Measurements from ENCODE around the gene DCPS.
"Not testable (repeated sequence)": the region's sequence is repeated elsewhere in the genome, so short reads cannot be mapped to it uniquely, and the experiment has no call there.

The DCPS gene

DNA sequence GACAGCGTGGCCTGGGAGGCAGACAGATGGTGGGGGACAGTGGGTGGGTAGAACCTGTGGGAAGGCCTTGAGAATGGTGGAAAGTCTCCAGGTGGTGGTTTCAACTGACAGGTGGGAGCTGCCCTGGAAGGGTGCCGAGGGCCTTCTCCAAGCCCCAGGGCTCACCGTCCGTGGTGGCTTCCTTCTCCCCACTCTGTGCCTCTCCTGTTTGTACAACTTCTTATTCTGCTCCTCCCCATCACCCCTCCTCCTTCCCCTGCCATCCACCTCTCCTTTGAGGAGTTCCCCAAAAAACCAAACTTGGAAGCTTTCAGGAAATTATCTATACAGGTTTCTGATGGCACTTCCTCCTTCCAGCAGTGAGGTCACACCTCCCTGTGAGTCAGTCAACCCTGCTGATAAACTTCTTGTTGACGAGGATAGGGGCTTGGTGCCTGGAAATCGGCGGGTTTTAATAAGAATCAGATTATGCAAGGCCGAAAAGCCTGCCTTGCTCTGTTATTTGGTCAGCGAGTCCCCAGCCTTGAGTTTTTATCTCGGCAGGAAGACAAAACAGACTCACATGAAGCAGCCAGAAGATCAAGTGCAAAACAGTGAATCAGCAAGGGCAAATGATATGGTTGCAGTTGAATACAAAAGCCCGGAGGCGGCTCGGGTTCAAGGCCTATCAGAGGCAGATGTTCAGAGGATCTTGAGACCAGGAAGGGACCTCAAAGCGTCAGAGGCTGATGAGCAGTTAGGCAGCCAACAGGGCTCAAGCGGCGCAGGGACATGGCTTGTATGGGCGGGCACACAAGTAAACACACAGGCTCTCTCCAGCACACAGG lies 42.1 kb downstream of the DCPS start:
- no peak for TF ChIP-seq CTCF (IDR thresholded peaks at IDR 0.05; ENCODE audit: extremely low read depth, missing control alignments)
- DNase-seq (ENCODE audit: low spot score): no peak

DNA sequence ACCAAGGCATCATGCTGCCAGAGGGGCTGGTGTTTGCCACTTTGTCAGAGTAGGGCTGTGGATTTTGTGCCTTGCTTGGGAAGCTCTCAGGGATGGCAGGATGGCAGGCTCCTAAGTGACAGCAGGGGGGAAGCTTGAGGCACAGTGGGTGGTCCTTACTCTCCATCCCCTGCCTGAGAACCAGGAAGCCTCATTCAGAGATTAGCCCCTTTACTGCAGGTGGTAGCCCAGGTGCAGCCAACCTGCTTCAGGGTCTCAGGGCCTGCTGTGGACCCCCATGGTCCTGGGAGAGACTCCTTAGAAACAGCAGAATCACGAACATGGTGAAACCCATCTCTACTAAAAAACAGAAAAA lies 42.7 kb downstream of the DCPS start:
- TF ChIP-seq CTCF (IDR thresholded peaks at IDR 0.05; ENCODE audit: extremely low read depth, missing control alignments): no peak
- DNase-seq (ENCODE audit: low spot score): no peak

DNA sequence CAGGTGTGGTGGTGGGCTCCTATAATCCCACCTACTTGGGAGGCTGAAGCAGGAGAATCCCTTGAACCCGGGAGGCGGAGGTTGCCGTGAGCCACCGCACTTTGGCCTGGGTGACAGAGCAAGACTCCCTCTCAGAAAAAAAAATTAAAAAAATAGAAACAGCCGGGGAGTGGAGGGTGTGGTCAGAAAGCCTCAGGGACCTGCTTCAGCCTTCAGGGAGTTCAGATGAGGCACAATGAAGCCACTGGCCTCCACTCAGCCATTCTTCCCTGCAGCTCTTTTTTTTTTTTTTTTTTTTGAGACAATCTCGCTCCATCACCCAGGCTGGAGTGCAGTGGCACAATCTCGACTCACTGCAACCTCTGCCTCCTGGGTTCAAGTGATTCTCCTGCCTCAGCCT lies 43.1 kb downstream of the DCPS start:
- DNase-seq (ENCODE audit: low spot score): not testable (repeated sequence)

DNA sequence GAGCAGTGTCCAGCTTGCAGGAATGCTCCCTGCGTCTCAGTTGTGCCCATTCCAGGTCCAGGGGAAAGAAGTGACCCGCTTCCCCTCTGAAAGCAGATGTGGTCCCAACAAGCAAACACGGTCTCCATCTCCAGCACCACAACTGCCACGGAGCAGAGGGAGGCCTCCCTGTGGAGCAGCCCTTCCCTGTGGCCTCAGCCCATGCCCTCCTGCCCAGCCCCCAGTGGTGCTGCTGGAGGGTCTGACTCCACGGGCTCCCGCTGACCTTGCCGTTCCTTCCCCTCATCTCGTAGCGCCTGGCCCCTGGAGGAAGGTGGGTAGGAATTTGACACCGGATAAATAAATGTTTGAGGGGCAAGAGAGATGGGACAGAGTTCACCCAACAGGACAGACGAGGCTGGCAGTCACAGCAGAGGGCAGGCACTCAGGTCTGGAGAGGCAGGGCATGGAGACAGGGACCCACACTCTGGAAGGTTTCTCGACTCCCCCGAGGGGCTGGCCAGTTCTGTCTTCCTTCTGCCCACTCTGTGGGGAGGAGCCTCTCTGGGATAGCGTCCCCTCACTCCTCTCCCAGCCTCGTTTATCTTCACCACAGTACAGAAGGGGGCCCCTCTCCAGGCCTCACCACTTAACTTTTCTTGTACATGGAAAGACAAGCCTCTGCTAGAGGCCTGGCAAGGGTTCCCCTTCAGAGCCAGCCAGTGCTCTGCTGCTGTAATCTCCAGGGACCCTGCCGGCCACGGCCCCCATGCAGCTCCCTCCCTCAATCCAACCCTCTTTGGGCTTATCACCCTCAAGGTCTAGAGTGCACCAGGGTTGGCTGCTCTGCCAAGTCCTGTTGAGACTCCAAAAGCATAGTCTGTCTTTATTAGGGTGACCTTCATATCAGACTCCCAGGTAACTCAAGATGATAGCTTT lies 44.1 kb downstream of the DCPS start:
- TF ChIP-seq CTCF (IDR thresholded peaks at IDR 0.05; ENCODE audit: extremely low read depth, missing control alignments): no peak
- DNase-seq (ENCODE audit: low spot score): no peak

DNA sequence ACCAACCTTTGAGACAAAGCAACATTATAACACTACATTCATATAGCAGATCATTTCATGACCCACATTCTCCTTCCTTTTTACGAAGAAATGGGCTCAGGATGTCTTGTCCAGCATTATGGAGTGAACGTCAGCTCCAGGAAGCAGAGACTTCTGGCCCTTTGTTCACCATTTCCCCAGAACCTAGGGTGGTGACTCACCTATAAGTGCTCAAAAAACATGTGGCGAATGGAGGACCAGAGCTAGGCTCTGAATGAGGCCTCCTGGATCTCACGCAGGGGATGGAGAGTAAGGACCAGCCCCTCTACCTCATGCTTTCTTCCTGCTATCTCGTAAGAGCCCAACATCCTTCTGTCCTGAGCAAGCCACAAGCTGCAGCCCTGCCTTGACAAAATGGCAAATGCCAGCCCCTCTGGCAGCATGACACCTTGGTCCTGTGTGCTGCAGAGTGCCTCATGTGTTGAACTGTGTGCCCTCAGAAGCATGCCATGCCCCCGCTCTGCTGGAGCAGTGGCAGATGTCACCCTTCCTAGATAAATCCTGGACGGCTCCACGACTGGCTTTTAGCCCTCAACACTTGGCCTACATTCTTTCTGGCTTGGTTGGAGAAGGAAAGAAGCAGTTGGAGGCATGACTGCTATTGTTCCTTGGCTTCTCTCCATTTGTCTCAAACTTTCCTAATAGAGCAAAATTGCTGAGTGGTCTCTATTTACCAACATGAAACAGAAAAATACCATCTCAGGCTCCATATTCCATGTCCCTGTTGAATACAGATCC lies 45.1 kb downstream of the DCPS start:
- TF ChIP-seq CTCF (IDR thresholded peaks at IDR 0.05; ENCODE audit: extremely low read depth, missing control alignments): no peak
- DNase-seq (ENCODE audit: low spot score): no peak

- DNase-seq (ENCODE audit: low spot score): no peak
- TF ChIP-seq CTCF (IDR thresholded peaks at IDR 0.05; ENCODE audit: extremely low read depth, missing control alignments): no peak
Measured at GRCh38 chr11:126350836-126351235, 47.0 kb downstream of the DCPS start.

DNA sequence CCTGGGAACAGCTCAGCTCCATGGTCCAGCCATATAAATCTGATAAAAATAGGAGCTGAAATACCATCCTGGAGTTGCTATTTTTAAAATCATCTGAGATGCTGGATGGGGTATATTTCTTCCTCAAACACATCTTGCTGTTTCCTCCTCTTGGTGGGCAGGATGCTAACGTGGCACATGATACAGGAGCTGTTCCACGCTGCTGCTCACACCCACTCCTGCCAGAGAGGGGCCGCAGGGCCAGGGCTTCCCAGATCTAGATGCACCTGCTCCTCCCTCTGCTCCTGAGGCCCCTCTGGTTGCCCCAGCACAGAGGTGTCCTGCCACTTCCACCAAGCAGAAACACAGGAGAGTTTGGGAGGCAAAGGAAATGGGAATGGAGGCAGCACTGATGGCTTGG lies 48.3 kb downstream of the DCPS start:
- DNase-seq (ENCODE audit: low spot score): no peak
- no peak for TF ChIP-seq CTCF (IDR thresholded peaks at IDR 0.05; ENCODE audit: extremely low read depth, missing control alignments)

All from GM20000 (cell line).